Gastroesophageal sphincter (tissue), 3 donors: ENCODE data around the gene CENPS.

Experiments used
- CTCF ChIP-seq, 4 experiments: fragments of 200-600 bp in 2 of 4; fragments of 450-650 bp in 2 of 4; sonication (generic) in 1 of 4; IDR thresholded peaks; one replicate each; pipeline ENCODE4 v1.5.1; 2017 to 2019; ENCODE audit warnings: antibody characterized with exemption in 4 of 4, mild to moderate bottlenecking in 2 of 4, moderate library complexity in 2 of 4
- POLR2A ChIP-seq, 2 donors: fragments of 450-650 bp; IDR thresholded peaks; one replicate each; pipeline ENCODE4 v1.6.1; 2017; ENCODE audit warnings: antibody characterized with exemption in 2 of 2, mild to moderate bottlenecking in 2 of 2, moderate library complexity in 1 of 2
- POLR2AphosphoS5 ChIP-seq: sonication (generic); formaldehyde crosslinking; IDR thresholded peaks from one replicate; pipeline ENCODE4 v1.6.1; 2017; ENCODE audit warnings: antibody characterized with exemption

GRCh38 chr1:10489291-10490055, 59.2 kb downstream of the CENPS start:
- no peak for TF ChIP-seq CTCF (IDR thresholded peaks at IDR 0.05)
- TF ChIP-seq POLR2A (IDR thresholded peaks at IDR 0.05): no peak
- no peak for TF ChIP-seq POLR2AphosphoS5
